Endothelial cell (in vitro differentiated cells): Measurements from ENCODE around the gene COX20. TPM values are rescaled to one million over a fixed set of nuclear protein-coding genes. Genes with fewer than 3 reads are reported as not detected.
A peak's percentile ranks its signal among the peaks of the same experiment; 100 is the strongest.
"Not testable (repeated sequence)": the region's sequence is repeated elsewhere in the genome, so short reads cannot be mapped to it uniquely, and the experiment has no call there.

ENCODE experiments used
- DNase-seq: peaks from one replicate; pipeline ENCODE4 v3.0.0; 2021; ENCODE audit warnings: low spot score
- H3K27ac Mint-ChIP-seq: one replicate; pipeline ENCODE4 v1.8.0; 2021; ENCODE audit warnings: mixed read lengths, inconsistent platforms; ENCODE audit not compliant: unreplicated experiment
- H3K27me3 Mint-ChIP-seq: one replicate; pipeline ENCODE4 v1.8.0; 2021; ENCODE audit warnings: mild to moderate bottlenecking, moderate library complexity, mixed read lengths, inconsistent platforms; ENCODE audit not compliant: unreplicated experiment
- H3K36me3 Mint-ChIP-seq: one replicate; pipeline ENCODE4 v1.8.0; 2021; ENCODE audit warnings: mild to moderate bottlenecking, low read depth, mixed read lengths, inconsistent platforms; ENCODE audit not compliant: unreplicated experiment
- H3K4me1 Mint-ChIP-seq: one replicate; pipeline ENCODE4 v1.8.0; 2021; ENCODE audit warnings: mild to moderate bottlenecking, mixed read lengths, inconsistent platforms; ENCODE audit not compliant: unreplicated experiment
- H3K4me3 Mint-ChIP-seq: one replicate; pipeline ENCODE4 v1.8.0; 2021; ENCODE audit warnings: mild to moderate bottlenecking, mixed read lengths, inconsistent platforms; ENCODE audit not compliant: unreplicated experiment
- H3K9me3 Mint-ChIP-seq: one replicate; pipeline ENCODE4 v1.8.0; 2021; ENCODE audit warnings: mixed read lengths, inconsistent platforms; ENCODE audit not compliant: unreplicated experiment
- CTCF ChIP-seq: fragments of 200-600 bp; sonication (generic); IDR thresholded peaks from one replicate; pipeline ENCODE4 v1.5.0; 2021; ENCODE audit warnings: antibody characterized with exemption; ENCODE audit not compliant: unreplicated experiment
- total RNA-seq: library from RNA; stranded (reverse); fragmentation: NEBNext Ultra II Directional; extraction: Animal tissue kit (Norgen Biotek cat#: 25700); gene quantifications from one replicate; pipeline ENCODE4 v1.2.1, GENCODE V29; 2021; ENCODE audit not compliant: unreplicated experiment

COX20 gene
- total RNA-seq, 1 donor from 2014 or later, result 9.6 TPM

GRCh38 chr1:244791061-244791460 lies 44.4 kb upstream of the COX20 start:
- DNase-seq, result no peak
- H3K4me1 Mint-ChIP-seq, result no peaks in the 10 kb centered on the region
- peaks cover 3% of the 10 kb centered on the region for H3K27me3 Mint-ChIP-seq
- H3K9me3 Mint-ChIP-seq, result no peaks in the 10 kb centered on the region
- TF ChIP-seq CTCF, result no peak
- H3K36me3 Mint-ChIP-seq, result no peaks in the 10 kb centered on the region
- no peak overlapping the region for H3K27ac Mint-ChIP-seq
- no peak overlapping the region for H3K4me3 Mint-ChIP-seq

- Mint-ChIP-seq H3K4me3 (no peak overlapping the region), H3K4me1 (no peaks in the 10 kb centered on the region), H3K27ac (no peak overlapping the region), H3K9me3 (no peaks in the 10 kb centered on the region), H3K27me3 (peaks cover 3% of the 10 kb centered on the region), H3K36me3 (no peaks in the 10 kb centered on the region)
- DNase-seq, result no peak
- no peak for TF ChIP-seq CTCF
Observed at GRCh38 chr1:244792188-244792850, 43.1 kb upstream of the COX20 start.

GRCh38 chr1:244794071-244794470 lies 41.4 kb upstream of the COX20 start:
- Mint-ChIP-seq H3K27ac (no peak overlapping the region), H3K4me1 (no peaks in the 10 kb centered on the region), H3K27me3 (peaks cover 3% of the 10 kb centered on the region), H3K36me3 (no peaks in the 10 kb centered on the region), H3K4me3 (no peak overlapping the region), H3K9me3 (no peaks in the 10 kb centered on the region)
- no peak for DNase-seq
- TF ChIP-seq CTCF, result no peak

GRCh38 chr1:244794516-244794915 lies 40.9 kb upstream of the COX20 start:
- DNase-seq, H3K4me1 Mint-ChIP-seq, H3K27ac Mint-ChIP-seq, H3K9me3 Mint-ChIP-seq, H3K27me3 Mint-ChIP-seq, H3K36me3 Mint-ChIP-seq, H3K4me3 Mint-ChIP-seq: not testable (repeated sequence)

GRCh38 chr1:244796719-244797406 lies 38.6 kb upstream of the COX20 start:
- TF ChIP-seq CTCF, result peak; percentile 95
- Mint-ChIP-seq H3K36me3 (no peaks in the 10 kb centered on the region), H3K4me1 (no peaks in the 10 kb centered on the region), H3K4me3 (no peak overlapping the region), H3K27me3 (peaks cover 3% of the 10 kb centered on the region), H3K27ac (no peak overlapping the region), H3K9me3 (no peaks in the 10 kb centered on the region)
- DNase-seq, result peak; percentile 56
